T follicular helper cell (primary cell): ENCODE results near the gene USP4.
"Not testable (repeated sequence)": the region's sequence is repeated elsewhere in the genome, so short reads cannot be mapped to it uniquely, and the experiment has no call there.

Experiments
- DNase-seq: peaks from one replicate; pipeline ENCODE4 v3.0.0-alpha.2; 2020; ENCODE audit warnings: low read depth

USP4 gene

DNA sequence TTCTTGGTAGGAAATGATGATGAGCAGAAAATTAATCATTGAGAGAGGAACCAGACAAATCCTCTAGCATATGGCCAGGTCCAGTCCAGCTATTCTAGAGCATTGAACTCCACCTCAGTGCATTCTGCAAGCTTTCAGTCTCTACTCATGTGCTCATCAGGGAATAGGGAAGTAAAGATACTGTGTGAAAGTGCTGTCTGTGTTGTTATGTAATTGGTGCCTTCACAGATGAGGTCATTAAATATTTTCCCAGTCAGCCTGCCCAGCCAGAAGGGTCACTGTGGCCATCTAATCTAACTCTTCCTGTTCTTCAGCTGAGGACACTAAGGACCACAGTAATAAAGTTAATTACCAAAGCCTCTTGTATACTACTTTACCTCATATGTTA, 91.0 kb downstream of the USP4 start:
- no peak for DNase-seq

DNA sequence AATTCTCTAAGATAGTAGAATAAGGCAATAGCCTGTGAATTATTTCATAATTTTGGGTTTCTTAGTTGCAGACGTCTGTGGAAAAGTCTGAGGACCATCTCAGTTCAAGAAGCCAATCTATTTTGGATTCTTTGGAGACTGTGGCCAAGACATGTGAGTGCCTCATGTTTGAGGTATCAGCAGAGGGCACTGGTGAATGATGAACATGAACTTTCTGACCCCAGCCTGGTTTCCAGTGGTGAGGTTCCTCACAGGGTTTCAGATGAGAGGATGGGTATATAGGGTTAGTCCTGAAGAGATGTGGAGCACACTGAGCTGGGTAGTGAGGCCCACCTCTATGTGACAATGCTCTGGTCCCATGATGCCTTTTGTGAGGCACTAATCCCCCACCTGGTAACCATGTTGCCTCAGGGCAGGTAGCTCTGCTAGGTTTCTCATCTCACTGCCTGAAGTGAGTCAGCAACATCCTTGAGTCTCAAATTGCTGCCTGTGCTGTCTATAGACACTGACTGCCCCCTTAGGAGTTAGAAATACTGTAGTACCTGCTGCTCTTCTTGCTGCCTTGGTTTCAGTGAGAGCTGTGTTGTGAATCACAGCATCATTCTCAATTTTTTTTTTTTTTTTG, 95.2 kb downstream of the USP4 start:
- DNase-seq = no peak

DNA sequence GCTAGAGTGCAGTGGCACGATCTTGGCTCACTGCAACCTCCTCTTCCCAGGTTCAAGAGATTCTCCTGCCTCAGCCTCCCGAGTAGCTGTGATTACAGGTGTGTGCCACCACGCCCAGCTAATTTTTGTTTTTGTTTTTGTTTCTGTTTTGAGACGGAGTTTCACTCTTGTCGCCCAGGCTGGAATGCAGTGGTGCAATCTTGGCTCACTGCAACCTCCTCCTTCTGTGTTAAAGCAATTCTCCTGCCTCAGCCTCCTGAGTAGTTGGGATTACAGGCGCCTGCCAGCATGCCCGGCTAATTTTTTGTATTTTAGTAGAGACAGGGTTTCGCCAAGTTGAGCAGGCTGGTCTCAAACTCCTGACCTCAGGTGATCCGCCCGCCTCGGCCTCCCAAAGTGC, 99.8 kb downstream of the USP4 start:
- not testable (repeated sequence) for DNase-seq

DNA sequence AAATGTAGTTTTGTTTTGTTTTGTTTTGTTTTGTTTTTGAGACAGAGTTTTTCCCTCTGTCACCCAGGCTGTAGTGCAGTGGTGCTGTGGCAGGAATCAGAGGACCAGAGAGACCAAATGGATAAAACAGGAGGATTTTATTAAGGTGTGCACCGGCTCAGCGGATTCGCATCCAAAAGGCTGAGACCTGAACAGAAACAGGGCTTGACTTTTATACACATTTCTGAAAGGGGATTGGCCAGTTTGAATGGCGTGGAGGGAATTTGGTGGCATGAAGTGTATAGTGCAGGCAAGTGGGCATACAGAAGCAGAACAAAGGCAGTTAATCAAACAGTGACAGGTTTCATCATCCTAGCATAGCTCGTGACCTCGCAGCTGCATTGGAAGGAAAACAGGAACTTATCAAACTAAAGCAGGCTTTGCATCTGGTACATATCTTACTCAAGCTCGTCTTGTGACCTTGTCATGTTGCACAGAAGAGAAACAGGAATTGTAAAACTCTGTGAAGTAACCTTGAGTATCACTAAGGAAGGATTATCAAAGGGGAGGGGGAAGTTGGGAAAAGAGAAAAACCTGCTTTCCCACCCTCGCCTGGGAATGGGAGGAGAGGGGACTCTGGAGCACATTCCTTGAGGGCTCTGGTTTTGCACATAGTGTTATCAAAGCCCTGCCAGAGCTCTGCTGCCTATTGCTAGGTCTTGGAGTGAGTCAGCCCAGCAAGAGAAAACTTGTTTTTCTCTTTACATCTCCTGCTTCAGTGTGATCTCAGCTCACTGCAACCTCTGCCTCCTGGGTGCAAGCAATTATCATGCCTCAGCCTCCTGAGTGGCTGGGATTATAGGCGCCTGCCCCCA, 101.4 kb downstream of the USP4 start:
- no peak for DNase-seq

DNA sequence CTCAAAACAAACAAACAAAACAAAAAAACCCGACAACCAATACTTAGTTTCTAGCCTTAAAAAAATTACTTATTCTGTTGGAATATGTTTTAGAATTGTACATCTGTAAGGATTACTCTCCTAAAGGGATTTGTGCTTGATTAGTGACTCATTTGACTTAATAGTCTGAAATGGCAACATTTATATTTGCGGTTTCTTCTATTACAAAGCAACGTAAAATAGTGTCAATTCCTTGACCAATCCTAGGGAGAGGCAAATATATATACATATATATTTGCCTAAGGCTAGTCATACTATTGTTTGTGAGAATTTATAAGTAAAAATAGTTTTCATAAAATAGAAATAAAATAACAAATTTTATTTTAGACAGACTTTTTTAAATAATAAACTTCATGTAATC, 102.5 kb downstream of the USP4 start:
- DNase-seq = no peak

DNA sequence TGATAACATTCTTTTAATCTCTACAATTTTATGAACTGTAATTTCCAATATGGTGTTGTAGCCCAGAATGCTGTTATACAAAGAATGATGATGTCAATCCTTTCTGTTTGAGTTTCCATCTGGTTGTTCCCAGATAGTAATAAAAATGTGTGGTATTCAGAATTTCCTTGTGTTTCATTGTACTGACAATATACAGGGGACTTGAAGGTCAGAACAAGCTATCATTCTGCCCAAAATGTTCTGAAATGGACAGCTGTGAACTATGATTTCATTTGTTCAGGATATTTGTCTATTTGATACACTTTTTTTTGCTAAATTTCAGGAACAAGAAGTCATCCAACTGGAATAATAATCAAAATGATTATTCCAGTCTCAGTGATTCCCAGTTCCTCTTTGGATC, 103.6 kb downstream of the USP4 start:
- DNase-seq = no peak

DNA sequence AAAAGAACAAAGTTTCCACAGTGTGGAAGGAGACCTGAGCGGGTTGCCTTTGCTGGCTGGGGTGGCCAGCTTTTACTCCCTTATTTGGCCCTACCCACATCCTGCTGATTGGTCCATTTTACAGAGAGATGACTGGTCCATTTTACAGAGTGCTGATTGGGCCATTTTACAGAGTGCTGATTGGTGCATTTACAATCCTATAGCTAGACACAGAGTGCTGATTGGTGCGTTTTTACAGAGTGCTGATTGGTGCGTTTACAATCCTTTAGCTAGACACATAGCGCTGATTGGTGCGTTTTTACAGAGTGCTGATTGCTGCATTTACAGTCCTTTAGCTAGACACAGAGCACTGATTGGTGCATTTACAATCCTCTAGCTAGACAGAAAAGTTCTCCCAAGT, 111.0 kb downstream of the USP4 start:
- DNase-seq = not testable (repeated sequence)
